Measurements from ENCODE around the gene DACH1.

DNA sequence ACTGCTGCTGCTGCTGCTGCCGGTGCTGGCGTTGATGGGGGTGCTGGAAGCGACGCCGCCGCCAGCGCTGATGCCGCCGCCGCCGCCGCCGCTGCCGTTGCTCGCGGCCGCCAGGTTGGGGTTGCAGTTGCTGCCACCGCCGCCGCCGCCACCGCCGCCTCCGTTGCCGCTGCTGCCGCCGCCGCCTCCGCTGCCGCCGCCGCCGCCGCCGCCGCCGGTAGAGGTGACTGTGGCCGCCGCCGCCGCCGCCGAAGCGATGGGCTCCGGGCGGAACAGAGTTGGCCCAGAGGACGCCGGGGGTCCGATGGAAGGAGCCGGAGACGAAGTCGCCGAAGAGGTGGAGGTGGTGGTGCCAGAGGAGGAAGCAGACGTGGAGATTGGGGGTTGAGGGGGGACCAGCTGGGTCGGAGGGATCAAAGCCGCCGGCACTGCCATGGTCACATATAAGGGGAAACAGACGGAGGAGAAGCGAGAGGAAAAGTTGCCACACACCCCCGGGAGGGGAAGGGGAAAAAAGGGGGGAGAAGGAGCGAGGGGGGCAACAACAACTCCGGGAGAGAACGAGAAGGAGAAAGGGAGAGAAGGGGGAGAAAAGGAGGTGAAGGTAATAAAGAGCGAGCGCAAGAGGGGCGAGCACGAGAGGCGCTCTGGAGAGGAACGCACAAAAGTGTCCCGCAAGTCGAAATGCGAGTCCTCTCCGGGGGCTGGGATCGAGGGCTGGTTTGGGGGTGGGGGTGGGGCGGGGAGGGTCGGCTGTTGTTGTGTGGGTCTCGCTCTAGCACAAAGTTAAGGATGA lies 471 bp downstream of the DACH1 start:
- TF ChIP-seq, protein P1, sequence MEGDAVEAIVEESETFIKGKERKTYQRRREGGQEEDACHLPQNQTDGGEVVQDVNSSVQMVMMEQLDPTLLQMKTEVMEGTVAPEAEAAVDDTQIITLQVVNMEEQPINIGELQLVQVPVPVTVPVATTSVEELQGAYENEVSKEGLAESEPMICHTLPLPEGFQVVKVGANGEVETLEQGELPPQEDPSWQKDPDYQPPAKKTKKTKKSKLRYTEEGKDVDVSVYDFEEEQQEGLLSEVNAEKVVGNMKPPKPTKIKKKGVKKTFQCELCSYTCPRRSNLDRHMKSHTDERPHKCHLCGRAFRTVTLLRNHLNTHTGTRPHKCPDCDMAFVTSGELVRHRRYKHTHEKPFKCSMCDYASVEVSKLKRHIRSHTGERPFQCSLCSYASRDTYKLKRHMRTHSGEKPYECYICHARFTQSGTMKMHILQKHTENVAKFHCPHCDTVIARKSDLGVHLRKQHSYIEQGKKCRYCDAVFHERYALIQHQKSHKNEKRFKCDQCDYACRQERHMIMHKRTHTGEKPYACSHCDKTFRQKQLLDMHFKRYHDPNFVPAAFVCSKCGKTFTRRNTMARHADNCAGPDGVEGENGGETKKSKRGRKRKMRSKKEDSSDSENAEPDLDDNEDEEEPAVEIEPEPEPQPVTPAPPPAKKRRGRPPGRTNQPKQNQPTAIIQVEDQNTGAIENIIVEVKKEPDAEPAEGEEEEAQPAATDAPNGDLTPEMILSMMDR (IDR thresholded peaks at IDR 0.05) = no peak
- TF ChIP-seq POLR2A (IDR thresholded peaks at IDR 0.05) = no peak

All from lower leg skin (tissue), 3 donors.